ENCODE measurements around the gene ZBTB5. TPM values are rescaled to one million over a fixed set of nuclear protein-coding genes. Genes with fewer than 3 reads are reported as not detected.
A peak's percentile ranks its signal among the peaks of the same experiment; 100 is the strongest.

ZBTB5 gene
- total RNA-seq, 1 experiment from 2014 or later = 16.7 TPM

DNA sequence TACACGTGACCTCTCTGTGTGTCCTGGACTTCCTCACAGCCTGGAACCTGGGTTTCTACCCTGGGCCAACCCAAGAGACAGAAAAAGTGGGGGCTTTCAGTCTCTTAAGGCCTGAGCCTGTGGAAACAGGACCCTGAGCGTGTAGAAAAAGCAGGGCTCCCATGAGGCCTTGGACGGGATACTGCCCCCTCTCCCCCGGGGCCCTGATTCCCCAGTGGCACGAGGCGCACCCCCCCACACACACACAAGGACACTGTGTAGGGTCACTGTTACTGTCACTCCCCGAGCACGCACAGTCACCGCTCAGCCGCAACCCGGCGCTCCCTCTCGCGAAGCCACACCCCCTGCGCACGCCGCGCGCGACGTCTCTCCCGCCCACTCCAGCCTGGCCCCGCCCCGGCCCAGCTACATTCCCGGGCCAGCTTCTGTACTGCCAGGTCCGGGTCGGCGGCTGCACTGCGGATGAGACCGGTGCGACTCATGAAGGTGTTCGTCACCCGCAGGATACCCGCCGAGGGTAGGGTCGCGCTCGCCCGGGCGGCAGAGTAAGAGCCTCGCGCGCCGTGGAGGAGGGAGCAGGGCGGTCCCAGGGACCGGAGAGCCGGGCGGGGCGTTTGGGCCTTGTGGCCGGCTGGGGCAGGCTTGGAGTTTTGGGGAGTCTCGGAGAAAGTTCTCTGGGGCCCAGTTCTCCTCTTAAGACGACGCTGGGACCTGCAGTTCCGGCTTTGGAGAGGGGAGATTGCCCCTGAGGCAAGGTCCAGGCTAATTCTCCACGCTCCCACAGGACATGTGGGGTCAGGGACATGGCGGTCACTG is 42.8 kb downstream of the ZBTB5 start, which contains the start of gene GRHPR (continued):
- TF ChIP-seq, protein P1, sequence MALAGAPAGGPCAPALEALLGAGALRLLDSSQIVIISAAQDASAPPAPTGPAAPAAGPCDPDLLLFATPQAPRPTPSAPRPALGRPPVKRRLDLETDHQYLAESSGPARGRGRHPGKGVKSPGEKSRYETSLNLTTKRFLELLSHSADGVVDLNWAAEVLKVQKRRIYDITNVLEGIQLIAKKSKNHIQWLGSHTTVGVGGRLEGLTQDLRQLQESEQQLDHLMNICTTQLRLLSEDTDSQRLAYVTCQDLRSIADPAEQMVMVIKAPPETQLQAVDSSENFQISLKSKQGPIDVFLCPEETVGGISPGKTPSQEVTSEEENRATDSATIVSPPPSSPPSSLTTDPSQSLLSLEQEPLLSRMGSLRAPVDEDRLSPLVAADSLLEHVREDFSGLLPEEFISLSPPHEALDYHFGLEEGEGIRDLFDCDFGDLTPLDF (CRISPR knock-in tag; IDR thresholded peaks at IDR 0.05) = no peak
- TF ChIP-seq SP1 (CRISPR knock-in tag; conservative IDR thresholded peaks at IDR 0.05) = peak; percentile 95
- no peak for TF ChIP-seq ZNF416 (CRISPR knock-in tag; IDR thresholded peaks at IDR 0.05)
- no peak for TF ChIP-seq ESRRA (CRISPR knock-in tag; IDR thresholded peaks at IDR 0.05; ENCODE audit: borderline replicate concordance)
- TF ChIP-seq, protein P2, sequence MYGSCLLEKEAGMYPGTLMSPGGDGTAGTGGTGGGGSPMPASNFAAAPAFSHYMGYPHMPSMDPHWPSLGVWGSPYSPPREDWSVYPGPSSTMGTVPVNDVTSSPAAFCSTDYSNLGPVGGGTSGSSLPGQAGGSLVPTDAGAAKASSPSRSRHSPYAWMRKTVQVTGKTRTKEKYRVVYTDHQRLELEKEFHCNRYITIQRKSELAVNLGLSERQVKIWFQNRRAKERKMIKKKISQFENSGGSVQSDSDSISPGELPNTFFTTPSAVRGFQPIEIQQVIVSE (CRISPR knock-in tag; IDR thresholded peaks at IDR 0.05; ENCODE audit: borderline replicate concordance) = no peak
- no peak for TF ChIP-seq SOX15 (CRISPR knock-in tag; IDR thresholded peaks at IDR 0.05)
- TF ChIP-seq FOXJ3 (CRISPR knock-in tag; IDR thresholded peaks at IDR 0.05; ENCODE audit: borderline replicate concordance) = no peak
- TF ChIP-seq, protein P3, sequence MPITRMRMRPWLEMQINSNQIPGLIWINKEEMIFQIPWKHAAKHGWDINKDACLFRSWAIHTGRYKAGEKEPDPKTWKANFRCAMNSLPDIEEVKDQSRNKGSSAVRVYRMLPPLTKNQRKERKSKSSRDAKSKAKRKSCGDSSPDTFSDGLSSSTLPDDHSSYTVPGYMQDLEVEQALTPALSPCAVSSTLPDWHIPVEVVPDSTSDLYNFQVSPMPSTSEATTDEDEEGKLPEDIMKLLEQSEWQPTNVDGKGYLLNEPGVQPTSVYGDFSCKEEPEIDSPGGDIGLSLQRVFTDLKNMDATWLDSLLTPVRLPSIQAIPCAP (CRISPR knock-in tag; IDR thresholded peaks at IDR 0.05) = no peak
- no peak for TF ChIP-seq TEAD1 (CRISPR knock-in tag; IDR thresholded peaks at IDR 0.05)
- TF ChIP-seq ZNF396 (CRISPR knock-in tag; IDR thresholded peaks at IDR 0.05; ENCODE audit: borderline replicate concordance) = no peak
- TF ChIP-seq MAX (CRISPR knock-in tag; IDR thresholded peaks at IDR 0.05) = peak; percentile 51; the same call in 1 of the 2 replicates
- no peak for TF ChIP-seq AFF4 (CRISPR knock-in tag; IDR thresholded peaks at IDR 0.05; ENCODE audit: borderline replicate concordance)
- TF ChIP-seq HMGA2 (CRISPR knock-in tag; IDR thresholded peaks at IDR 0.05) = no peak
- TF ChIP-seq, protein P4, sequence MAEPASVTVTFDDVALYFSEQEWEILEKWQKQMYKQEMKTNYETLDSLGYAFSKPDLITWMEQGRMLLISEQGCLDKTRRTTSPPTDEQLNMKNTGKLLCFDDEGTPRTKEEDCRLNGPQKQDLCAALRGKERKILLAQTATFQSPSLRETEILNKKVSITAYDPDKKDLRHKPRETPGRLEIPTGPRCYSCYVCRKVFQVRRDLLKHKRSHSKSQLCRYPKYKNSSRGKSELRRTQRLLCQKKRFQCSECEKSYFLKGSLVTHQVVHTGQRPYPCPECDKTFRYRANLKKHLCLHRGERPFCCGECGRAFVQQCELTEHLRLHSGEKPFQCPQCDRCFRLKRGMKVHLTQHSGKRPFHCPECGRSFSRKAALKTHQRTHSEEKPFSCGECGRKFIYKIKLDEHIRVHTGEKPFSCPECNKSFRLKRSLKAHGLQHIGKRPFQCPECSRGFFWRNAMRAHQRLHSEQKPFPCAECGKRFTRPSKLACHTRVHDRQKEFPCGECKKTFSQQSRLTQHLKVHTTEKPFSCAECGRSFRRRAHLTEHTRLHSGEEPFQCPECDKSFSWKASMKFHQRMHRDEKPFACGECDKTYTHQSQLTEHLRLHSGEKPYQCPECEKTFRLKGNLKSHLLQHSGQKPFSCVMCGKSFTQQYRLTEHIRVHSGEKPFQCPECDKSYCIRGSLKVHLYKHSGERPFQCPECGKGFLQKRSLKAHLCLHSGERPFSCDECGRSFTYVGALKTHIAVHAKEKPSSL (CRISPR knock-in tag; conservative IDR thresholded peaks at IDR 0.05) = no peak
- no peak for TF ChIP-seq NR3C1 (CRISPR knock-in tag; conservative IDR thresholded peaks at IDR 0.05; ENCODE audit: low read depth)
- TF ChIP-seq, protein P5, sequence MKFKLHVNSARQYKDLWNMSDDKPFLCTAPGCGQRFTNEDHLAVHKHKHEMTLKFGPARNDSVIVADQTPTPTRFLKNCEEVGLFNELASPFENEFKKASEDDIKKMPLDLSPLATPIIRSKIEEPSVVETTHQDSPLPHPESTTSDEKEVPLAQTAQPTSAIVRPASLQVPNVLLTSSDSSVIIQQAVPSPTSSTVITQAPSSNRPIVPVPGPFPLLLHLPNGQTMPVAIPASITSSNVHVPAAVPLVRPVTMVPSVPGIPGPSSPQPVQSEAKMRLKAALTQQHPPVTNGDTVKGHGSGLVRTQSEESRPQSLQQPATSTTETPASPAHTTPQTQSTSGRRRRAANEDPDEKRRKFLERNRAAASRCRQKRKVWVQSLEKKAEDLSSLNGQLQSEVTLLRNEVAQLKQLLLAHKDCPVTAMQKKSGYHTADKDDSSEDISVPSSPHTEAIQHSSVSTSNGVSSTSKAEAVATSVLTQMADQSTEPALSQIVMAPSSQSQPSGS (CRISPR knock-in tag; IDR thresholded peaks at IDR 0.05; ENCODE audit: borderline replicate concordance, low read depth) = no peak
- TF ChIP-seq SMAD3 (CRISPR knock-in tag; IDR thresholded peaks at IDR 0.05; ENCODE audit: borderline replicate concordance) = peak; percentile 58; the same call in 1 of the 2 replicates
- TF ChIP-seq, protein P6, sequence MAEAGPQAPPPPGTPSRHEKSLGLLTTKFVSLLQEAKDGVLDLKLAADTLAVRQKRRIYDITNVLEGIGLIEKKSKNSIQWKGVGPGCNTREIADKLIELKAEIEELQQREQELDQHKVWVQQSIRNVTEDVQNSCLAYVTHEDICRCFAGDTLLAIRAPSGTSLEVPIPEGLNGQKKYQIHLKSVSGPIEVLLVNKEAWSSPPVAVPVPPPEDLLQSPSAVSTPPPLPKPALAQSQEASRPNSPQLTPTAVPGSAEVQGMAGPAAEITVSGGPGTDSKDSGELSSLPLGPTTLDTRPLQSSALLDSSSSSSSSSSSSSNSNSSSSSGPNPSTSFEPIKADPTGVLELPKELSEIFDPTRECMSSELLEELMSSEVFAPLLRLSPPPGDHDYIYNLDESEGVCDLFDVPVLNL (CRISPR knock-in tag; IDR thresholded peaks at IDR 0.05; ENCODE audit: borderline replicate concordance, low read depth) = no peak
